NT2/D1 (cell line): ENCODE measurements around the gene RAD9A.
A peak's percentile ranks its signal among the peaks of the same experiment; 100 is the strongest.

Experiments used
- DNase-seq: peaks from one replicate; pipeline ENCODE4 v3.0.0-alpha.2; 2011; ENCODE audit warnings: low read depth, low spot score
- H3K27me3 ChIP-seq: 2 replicates; pipeline ENCODE4 v1.6.0; 2011; ENCODE audit warnings: mild to moderate bottlenecking; ENCODE audit not compliant: insufficient read length, insufficient read depth
- H3K36me3 ChIP-seq: 2 replicates; pipeline ENCODE4 v1.6.1; 2011; ENCODE audit warnings: mild to moderate bottlenecking, low read length, mixed read lengths; ENCODE audit not compliant: insufficient read depth, insufficient read length
- H3K4me1 ChIP-seq: 2 replicates; pipeline ENCODE4 v1.5.1; 2011; ENCODE audit not compliant: insufficient read depth, insufficient read length
- H3K4me3 ChIP-seq: 2 replicates; pipeline ENCODE4 v1.5.1; 2011; ENCODE audit warnings: low read depth; ENCODE audit not compliant: insufficient read length
- H3K9ac ChIP-seq: 2 replicates; pipeline ENCODE4 v1.6.0; 2011; ENCODE audit warnings: low read depth; ENCODE audit not compliant: insufficient read length
- H3K9me3 ChIP-seq: 2 replicates; pipeline ENCODE4 v1.5.1; 2011; ENCODE audit warnings: mild to moderate bottlenecking, low read length; ENCODE audit not compliant: insufficient read depth
- SUZ12 ChIP-seq: IDR thresholded peaks from 2 replicates; pipeline ENCODE4 v1.6.1; 2011; ENCODE audit not compliant: insufficient read length, insufficient read depth; ENCODE audit errors: extremely low read depth
- YY1 ChIP-seq: IDR thresholded peaks from 2 replicates; pipeline ENCODE4 v1.6.1; 2011; ENCODE audit not compliant: insufficient read length, insufficient read depth
- ZNF274 ChIP-seq: IDR thresholded peaks from 2 replicates; pipeline ENCODE4 v1.6.1; 2011; ENCODE audit warnings: mild to moderate bottlenecking, low read depth, low read length

The RAD9A gene

DNA sequence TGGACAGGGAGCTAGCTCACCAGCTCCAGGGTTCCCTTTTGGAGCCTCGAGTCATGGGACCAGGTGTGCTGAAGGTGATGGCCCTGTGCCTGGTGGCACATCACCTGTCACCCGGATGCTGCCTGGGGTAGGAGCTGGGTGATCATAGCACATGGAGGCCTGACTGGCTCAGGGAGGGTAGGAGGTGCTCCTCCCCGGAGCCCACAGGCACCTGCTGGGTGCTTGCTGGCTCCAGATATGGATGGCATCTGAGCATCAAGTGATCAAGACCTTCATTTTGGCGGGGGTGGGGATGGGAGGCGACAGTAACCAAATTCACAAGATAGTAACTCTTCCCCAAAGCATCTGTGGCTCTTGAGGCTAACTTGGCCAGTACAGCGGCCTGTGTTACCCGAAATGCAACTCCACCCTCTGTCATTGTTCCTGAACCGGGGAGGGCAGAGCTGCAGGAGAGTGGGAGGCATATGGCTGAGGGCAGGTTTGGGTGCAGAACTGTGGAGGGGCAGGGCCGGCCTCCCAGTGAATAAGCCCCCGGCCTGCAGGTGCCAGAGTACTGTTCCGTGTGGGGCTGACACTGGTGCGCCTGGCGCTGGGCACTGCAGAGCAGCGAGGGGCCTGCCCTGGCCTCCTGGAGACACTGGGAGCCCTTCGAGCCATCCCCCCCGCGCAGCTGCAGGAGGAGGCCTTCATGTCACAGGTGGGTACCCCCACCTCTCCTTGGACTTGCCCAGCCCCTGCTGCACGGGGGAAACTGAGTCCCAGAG, 16.8 kb downstream of the RAD9A start:
- no peak for DNase-seq
- no peaks in the 10 kb centered on the region for H3K9me3 ChIP-seq
- TF ChIP-seq SUZ12 (no peak), YY1 (no peak)
- H3K9ac ChIP-seq = no peak overlapping the region
- H3K4me1 ChIP-seq = peaks cover 53% of the 10 kb centered on the region
- H3K4me3 ChIP-seq = no peak overlapping the region
- H3K36me3 ChIP-seq = no peaks in the 10 kb centered on the region
- H3K27me3 ChIP-seq = peaks cover 55% of the 10 kb centered on the region

DNA sequence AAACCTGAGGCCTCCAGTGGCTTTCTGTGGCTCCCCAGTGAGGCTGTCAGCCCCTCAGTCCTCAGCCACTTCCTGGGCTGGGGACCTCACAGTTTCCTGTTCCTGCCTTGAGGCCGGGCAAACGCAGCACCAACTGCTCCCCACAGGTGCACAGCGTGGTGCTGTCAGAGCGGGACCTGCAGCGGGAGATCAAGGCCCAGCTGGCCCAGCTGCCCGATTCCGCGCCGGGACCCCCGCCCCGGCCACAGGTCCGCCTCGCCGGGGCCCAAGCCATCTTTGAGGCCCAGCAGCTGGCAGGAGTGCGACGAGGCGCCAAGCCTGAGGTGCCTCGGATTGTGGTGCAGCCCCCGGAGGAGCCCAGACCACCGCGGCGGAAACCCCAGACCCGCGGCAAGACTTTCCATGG, 17.5 kb downstream of the RAD9A start:
- Histone ChIP-seq H3K4me1 (peaks cover 48% of the 10 kb centered on the region), H3K9ac (no peak overlapping the region), H3K9me3 (no peaks in the 10 kb centered on the region), H3K27me3 (peaks cover 55% of the 10 kb centered on the region), H3K36me3 (no peaks in the 10 kb centered on the region), H3K4me3 (no peak overlapping the region)
- TF ChIP-seq ZNF274 (no peak), YY1 (no peak), SUZ12 (no peak)
- no peak for DNase-seq

DNA sequence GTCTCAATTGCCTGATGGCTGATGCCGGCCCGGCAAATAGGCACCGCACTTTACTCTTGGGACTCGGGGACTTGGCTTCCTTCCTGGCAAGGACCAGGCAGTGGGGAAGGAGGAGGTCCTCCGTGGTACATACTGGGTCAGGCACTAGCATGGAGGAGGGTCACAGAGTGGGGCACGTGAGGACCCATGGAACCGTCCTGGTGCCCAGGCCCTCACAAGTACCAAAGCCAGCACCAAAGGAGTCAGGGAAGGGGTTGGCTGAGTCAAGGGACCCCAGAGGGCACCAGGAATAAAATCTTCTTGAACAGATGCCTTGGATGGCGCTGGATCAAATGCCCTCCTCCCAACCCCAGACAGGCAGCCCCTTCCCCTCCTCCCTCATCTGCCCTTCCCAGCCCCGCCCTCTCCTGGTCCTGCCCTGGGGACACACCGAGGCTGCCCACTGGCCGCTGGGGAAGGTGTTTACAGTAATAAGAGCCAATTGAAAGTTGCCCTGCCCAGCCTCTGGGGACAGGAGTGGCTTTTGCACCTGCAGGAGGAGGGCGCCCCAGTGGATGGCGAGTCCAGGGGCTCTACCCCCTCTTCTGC, 18.1 kb downstream of the RAD9A start:
- Histone ChIP-seq H3K4me3 (no peak overlapping the region), H3K4me1 (peaks cover 50% of the 10 kb centered on the region), H3K36me3 (no peaks in the 10 kb centered on the region), H3K27me3 (peaks cover 56% of the 10 kb centered on the region), H3K9ac (no peak overlapping the region), H3K9me3 (no peaks in the 10 kb centered on the region)
- no peak for DNase-seq
- TF ChIP-seq YY1 = no peak
- no peak for TF ChIP-seq SUZ12
- TF ChIP-seq ZNF274 = no peak

DNA sequence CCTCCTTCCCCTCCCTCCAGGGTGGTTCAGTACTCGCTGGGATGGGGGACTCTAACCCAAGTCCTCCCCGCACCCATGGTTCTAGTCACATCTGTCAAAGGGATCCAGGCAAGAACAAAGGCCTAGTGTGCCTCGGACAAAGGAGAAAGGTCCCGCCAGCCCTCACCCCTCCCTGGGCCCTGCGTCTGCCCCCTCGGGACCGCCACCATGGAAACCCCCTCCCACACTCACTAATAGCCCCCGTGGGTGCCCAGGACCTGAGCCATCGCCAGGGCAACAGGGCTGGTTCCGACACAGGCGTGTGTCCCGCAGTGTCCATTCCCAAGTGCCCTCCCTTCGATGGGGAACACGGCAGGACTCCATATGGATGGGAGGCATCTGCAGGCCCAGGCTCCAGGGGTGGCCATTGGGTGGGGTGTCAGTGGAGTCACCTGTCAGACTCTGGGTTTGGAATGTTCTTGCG, 18.6 kb downstream of the RAD9A start:
- no peak overlapping the region for H3K4me3 ChIP-seq
- no peak for TF ChIP-seq SUZ12
- TF ChIP-seq YY1 = no peak
- TF ChIP-seq ZNF274 = no peak
- no peaks in the 10 kb centered on the region for H3K9me3 ChIP-seq
- no peaks in the 10 kb centered on the region for H3K36me3 ChIP-seq
- no peak overlapping the region for H3K9ac ChIP-seq
- DNase-seq = no peak
- peaks cover 56% of the 10 kb centered on the region for H3K27me3 ChIP-seq
- peaks cover 54% of the 10 kb centered on the region for H3K4me1 ChIP-seq

DNA sequence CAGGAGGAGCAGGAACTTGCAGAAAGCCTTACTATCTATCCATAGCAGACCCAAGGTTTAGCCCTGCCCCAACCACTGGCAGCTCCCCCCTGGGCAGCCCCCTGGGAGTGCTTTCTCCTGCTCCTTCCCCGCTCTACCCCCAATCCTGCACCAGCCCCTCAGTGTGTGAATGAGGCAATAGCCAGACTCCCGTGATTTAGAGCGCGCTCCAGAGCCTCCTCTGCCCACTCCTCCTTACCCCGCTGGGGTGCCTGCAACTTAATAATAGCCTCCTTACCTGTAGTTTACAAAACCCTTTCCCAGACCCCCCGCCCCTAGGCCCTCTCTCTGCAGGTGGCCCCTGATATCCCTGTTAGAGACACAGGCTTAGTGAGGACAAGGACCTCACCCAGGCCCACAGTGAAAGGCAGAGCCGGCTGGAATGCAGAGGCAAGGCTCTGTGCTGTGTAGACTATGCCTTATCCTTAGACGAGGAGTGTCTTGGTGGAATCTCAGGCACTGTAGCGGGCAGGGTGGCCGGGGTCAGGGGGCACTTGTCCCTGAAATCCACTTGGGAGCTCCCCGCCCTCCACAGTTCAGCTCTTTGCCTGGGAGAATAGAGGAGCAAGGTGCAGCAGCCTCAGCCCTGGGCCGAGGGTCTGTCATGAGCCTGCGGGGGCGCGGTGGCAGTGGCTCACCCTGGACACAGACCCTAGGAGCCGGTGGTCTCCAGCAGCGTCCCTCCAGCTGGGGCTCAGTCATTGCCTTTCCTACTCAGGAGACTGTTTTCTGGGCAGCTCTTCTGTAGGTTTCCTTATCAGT, 19.4 kb downstream of the RAD9A start:
- TF ChIP-seq SUZ12 (no peak), ZNF274 (no peak), YY1 (no peak)
- no peaks in the 10 kb centered on the region for H3K36me3 ChIP-seq
- peaks cover 58% of the 10 kb centered on the region for H3K4me1 ChIP-seq
- DNase-seq = no peak
- peak overlapping the region; percentile 4 for H3K9ac ChIP-seq
- no peaks in the 10 kb centered on the region for H3K9me3 ChIP-seq
- peaks cover 51% of the 10 kb centered on the region for H3K27me3 ChIP-seq
- H3K4me3 ChIP-seq = no peak overlapping the region

DNA sequence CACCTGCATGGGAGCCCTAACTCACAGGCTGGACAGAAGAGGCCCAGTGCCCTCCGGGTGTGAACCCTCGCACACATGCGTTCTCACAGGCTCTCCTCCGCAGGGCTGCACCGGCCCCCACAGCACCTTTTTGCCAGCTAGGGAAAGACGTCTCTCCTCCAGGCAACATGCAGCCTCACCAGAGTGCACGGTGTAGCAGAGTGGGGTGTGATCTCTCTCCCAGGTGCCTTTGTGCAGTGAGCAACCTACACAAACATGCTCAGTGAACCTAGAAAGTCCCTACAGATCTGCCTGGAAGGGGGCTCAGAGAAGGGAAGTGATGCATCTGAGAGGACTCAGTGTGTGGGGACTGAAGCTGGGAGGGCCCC, 20.0 kb downstream of the RAD9A start:
- Histone ChIP-seq H3K9me3 (no peaks in the 10 kb centered on the region), H3K9ac (peak overlapping the region; percentile 4), H3K36me3 (no peaks in the 10 kb centered on the region), H3K4me3 (no peak overlapping the region), H3K27me3 (peaks cover 50% of the 10 kb centered on the region), H3K4me1 (peaks cover 64% of the 10 kb centered on the region)
- no peak for DNase-seq
- TF ChIP-seq YY1 (no peak), ZNF274 (no peak), SUZ12 (no peak)

DNA sequence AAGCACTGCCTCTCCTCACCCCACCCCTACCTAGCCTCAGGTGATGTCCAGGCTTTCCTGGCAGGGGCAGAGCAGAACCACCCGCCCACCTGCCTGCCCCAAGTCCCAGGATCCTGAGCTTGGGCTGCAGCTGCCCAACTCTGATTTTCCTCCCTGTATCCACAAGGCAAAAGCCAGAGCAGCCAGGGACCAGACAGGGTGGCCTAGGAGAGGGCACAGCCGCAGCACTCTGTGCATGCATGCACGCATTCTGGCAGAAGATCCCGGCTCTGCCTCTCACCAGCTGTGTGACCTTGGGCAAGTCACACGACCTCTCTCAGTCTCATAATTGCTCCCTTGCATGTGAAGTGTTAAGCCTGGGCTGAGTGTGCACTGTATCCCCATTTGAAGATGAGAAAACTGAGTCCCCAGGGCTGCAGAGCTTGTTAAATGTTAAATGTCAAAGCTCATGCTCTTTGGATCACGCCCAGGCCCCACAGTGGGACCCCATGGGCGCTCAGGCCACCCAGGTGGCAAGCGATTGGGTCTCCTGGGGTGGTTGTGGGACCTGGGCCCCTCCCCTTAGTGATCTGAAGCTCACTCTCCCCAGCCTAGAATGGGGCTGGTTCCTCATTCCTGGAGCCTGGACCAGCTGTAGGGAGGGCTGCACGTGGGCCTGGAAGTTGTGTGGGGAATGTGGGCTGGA, 20.9 kb downstream of the RAD9A start:
- Histone ChIP-seq H3K4me1 (peaks cover 62% of the 10 kb centered on the region), H3K9me3 (no peaks in the 10 kb centered on the region), H3K4me3 (no peak overlapping the region), H3K9ac (peak overlapping the region; percentile 51), H3K36me3 (no peaks in the 10 kb centered on the region), H3K27me3 (peaks cover 41% of the 10 kb centered on the region)
- TF ChIP-seq YY1 (no peak), ZNF274 (no peak), SUZ12 (no peak)
- no peak for DNase-seq
